HCT116 (cell line): Measurements from ENCODE around the gene CD40. TPM values are rescaled to one million over a fixed set of nuclear protein-coding genes. Genes with fewer than 3 reads are reported as not detected.

Experiments used
- ATAC-seq: fragments of 200-7000 bp; cut with Tn5 transposase; 2 replicates; pipeline ENCODE4 v1.9.1; 2020; ENCODE audit warnings: mild to moderate bottlenecking, moderate library complexity
- BruUV-seq: library from RNA; stranded (reverse); fragments of 400-500 nt; replicated peaks from 2 replicates; lab custom pipeline; 2021; lab: Mats Ljungman, UMichigan
- CTCF ChIA-PET: fragments of 300-600 bp; sonication (Branson Sonifier 250); formaldehyde crosslinking; loops from one replicate; lab custom pipeline; 2021; ENCODE audit warnings: antibody characterized with exemption; lab: Charles Lee
- POLR2A ChIA-PET: fragments of 300-600, 350-600 bp; sonication (Branson Sonifier 250); formaldehyde crosslinking; loops from one replicate; lab custom pipeline; 2021; ENCODE audit warnings: antibody characterized with exemption; lab: Charles Lee
- RAD21 ChIA-PET, 2 experiments: fragments of 300-600 bp; sonication (Branson Sonifier 250); formaldehyde crosslinking; loops; one replicate each; lab custom pipeline; 2023; ENCODE audit warnings: low total read pairs in 2 of 2; ENCODE audit not compliant: uncharacterized antibody in 2 of 2, unreplicated experiment in 2 of 2, low non-redundant PET in 1 of 2; lab: Charles Lee
- DNase-seq: peaks from one replicate; pipeline ENCODE4 v3.0.0-alpha.2; 2010; ENCODE audit warnings: low read depth, low spot score
- H2AFZ ChIP-seq: fragments of 200-600 bp; shearing (Covaris generic), sonication (generic); 2 replicates; pipeline ENCODE4 v1.6.1; 2017; ENCODE audit warnings: low read depth, mixed run types, mixed read lengths, antibody characterized with exemption, low read length; ENCODE audit not compliant: poor library complexity, severe bottlenecking
- H3K27ac ChIP-seq: 2 replicates; pipeline ENCODE4 v1.5.1; 2012; ENCODE audit warnings: low read depth, low read length
- H3K27me3 ChIP-seq: fragments of 200-600 bp; sonication (generic); 2 replicates; pipeline ENCODE4 v1.6.1; 2016; ENCODE audit warnings: mixed run types, low read length, mixed read lengths; ENCODE audit not compliant: insufficient read depth
- H3K36me3 ChIP-seq, 2 experiments: fragments of 200-500 bp in 1 of 2; fragments of 200-600 bp in 1 of 2; sonication (Bioruptor generic) in 1 of 2; sonication (generic) in 1 of 2; 2 replicates each; pipeline versions ENCODE4 v1.5.1 to v1.6.1; 2014 to 2016; ENCODE audit warnings: low read length in 2 of 2, inconsistent platforms in 1 of 2, mixed read lengths in 1 of 2, mixed run types in 1 of 2; ENCODE audit not compliant: insufficient read depth in 2 of 2, control insufficient read depth in 1 of 2
- H3K4me1 ChIP-seq, 2 experiments: fragments of 200-600 bp in 1 of 2; sonication (generic) in 1 of 2; 2 replicates each; pipeline versions ENCODE4 v1.5.1 to v1.6.1; 2012 to 2017; ENCODE audit warnings: low read length in 2 of 2, inconsistent platforms in 1 of 2, mild to moderate bottlenecking in 1 of 2, mixed read lengths in 1 of 2, mixed run types in 1 of 2, moderate library complexity in 1 of 2; ENCODE audit not compliant: insufficient read depth in 2 of 2, control insufficient read depth in 1 of 2
- H3K4me2 ChIP-seq: fragments of 200-600 bp; sonication (generic); 2 replicates; pipeline ENCODE4 v1.6.1; 2017; ENCODE audit warnings: mixed run types, low read length, mixed read lengths
- H3K4me3 ChIP-seq, 2 experiments: fragments of 200-600 bp in 1 of 2; sonication (generic) in 1 of 2; replicated peaks in 1 of 2; 2 replicates each; pipeline ENCODE4 v1.5.1; 2011 to 2016; ENCODE audit warnings: low read length in 2 of 2, control low read depth in 1 of 2, low read depth in 1 of 2, mild to moderate bottlenecking in 1 of 2, mixed read lengths in 1 of 2, mixed run types in 1 of 2
- H3K79me2 ChIP-seq: fragments of 200-600 bp; sonication (generic); 2 replicates; pipeline ENCODE4 v1.6.1; 2017; ENCODE audit warnings: mild to moderate bottlenecking, mixed run types, low read length, moderate library complexity, mixed read lengths; ENCODE audit not compliant: insufficient read depth
- H3K9ac ChIP-seq: fragments of 200-600 bp; sonication (generic); 2 replicates; pipeline ENCODE4 v1.6.1; 2016; ENCODE audit warnings: low read length, mixed read lengths
- H3K9me2 ChIP-seq: fragments of 200-600 bp; sonication (generic), shearing (Covaris generic); 2 replicates; pipeline ENCODE4 v1.6.1; 2017; ENCODE audit warnings: mixed run types, mild to moderate bottlenecking, moderate library complexity; ENCODE audit not compliant: insufficient read depth
- H3K9me3 ChIP-seq, 2 experiments: fragments of 200-500 bp in 1 of 2; fragments of 200-600 bp in 1 of 2; sonication (Bioruptor generic) in 1 of 2; sonication (generic) in 1 of 2; 2 replicates each; pipeline ENCODE4 v1.6.1; 2014 to 2017; ENCODE audit warnings: low read length in 2 of 2, mixed read lengths in 2 of 2, inconsistent platforms in 1 of 2, low read depth in 1 of 2, mild to moderate bottlenecking in 1 of 2, mixed run types in 1 of 2, moderate library complexity in 1 of 2; ENCODE audit not compliant: control insufficient read depth in 1 of 2, insufficient read depth in 1 of 2
- H4K20me1 ChIP-seq: fragments of 200-600 bp; sonication (generic), shearing (Covaris generic); 2 replicates; pipeline ENCODE4 v1.6.1; 2017; ENCODE audit warnings: mixed run types, mild to moderate bottlenecking, moderate library complexity; ENCODE audit not compliant: insufficient read depth
- CBX3 ChIP-seq: IDR thresholded peaks from 2 replicates; pipeline ENCODE4 v1.6.1; 2012; ENCODE audit warnings: low read depth
- CEBPB ChIP-seq: IDR thresholded peaks from 2 replicates; pipeline ENCODE4 v1.6.1; 2012; ENCODE audit warnings: low read depth
- CTCF ChIP-seq, 3 experiments: fragments of 200-600 bp in 1 of 3; sonication (generic) in 1 of 3; IDR thresholded peaks in 2 of 3; conservative IDR thresholded peaks in 1 of 3; 2 replicates each; pipeline ENCODE4 v1.5.1; 2012 to 2017; ENCODE audit warnings: low read depth in 2 of 3, low read length in 2 of 3, antibody characterized with exemption in 1 of 3, borderline replicate concordance in 1 of 3, control low read depth in 1 of 3, mild to moderate bottlenecking in 1 of 3, mixed read lengths in 1 of 3, mixed run types in 1 of 3, moderate library complexity in 1 of 3; ENCODE audit not compliant: insufficient read depth in 1 of 3
- EGR1 ChIP-seq: IDR thresholded peaks from 2 replicates; pipeline ENCODE4 v1.6.1; 2012; ENCODE audit warnings: low read depth
- EZH2 ChIP-seq: fragments of 200-600 bp; sonication (generic); IDR thresholded peaks from 2 replicates; pipeline ENCODE4 v1.6.1; 2017; ENCODE audit warnings: antibody characterized with exemption, mixed run types
- EZH2phosphoT487 ChIP-seq: fragments of 200-600 bp; IDR thresholded peaks from 2 replicates; pipeline ENCODE4 v1.6.1; 2018; ENCODE audit warnings: antibody characterized with exemption, borderline replicate concordance
- FOSL1 ChIP-seq: IDR thresholded peaks from 2 replicates; pipeline ENCODE4 v1.6.1; 2012; ENCODE audit warnings: low read depth
- MAX ChIP-seq: IDR thresholded peaks from 2 replicates; pipeline ENCODE4 v1.6.1; 2012
- POLR2AphosphoS5 ChIP-seq: IDR thresholded peaks from 2 replicates; pipeline ENCODE4 v1.6.1; 2011; ENCODE audit warnings: mild to moderate bottlenecking, low read depth, low read length, moderate library complexity
- RAD21 ChIP-seq: IDR thresholded peaks from 2 replicates; pipeline ENCODE4 v1.6.1; 2012; ENCODE audit warnings: low read depth, mild to moderate bottlenecking
- REST ChIP-seq: IDR thresholded peaks from 2 replicates; pipeline ENCODE4 v1.6.1; 2012; ENCODE audit warnings: low read depth
- SIN3A ChIP-seq: IDR thresholded peaks from 2 replicates; pipeline ENCODE4 v1.6.1; 2012; ENCODE audit warnings: low read depth
- SP1 ChIP-seq: IDR thresholded peaks from 2 replicates; pipeline ENCODE4 v1.6.1; 2012; ENCODE audit warnings: low read depth
- SRF ChIP-seq: IDR thresholded peaks from 2 replicates; pipeline ENCODE4 v1.6.1; 2012; ENCODE audit warnings: low read depth
- ZBTB33 ChIP-seq: IDR thresholded peaks from 2 replicates; pipeline ENCODE4 v1.6.1; 2011; ENCODE audit warnings: mild to moderate bottlenecking, low read length, moderate library complexity; ENCODE audit not compliant: insufficient replicate concordance; ENCODE audit errors: extremely low read depth
- ZFX ChIP-seq: fragments of 450-650 bp; IDR thresholded peaks from 2 replicates; pipeline ENCODE4 v1.6.1; 2017
- intact Hi-C: fragments of 100-400 bp; cut with micrococcal nuclease; formaldehyde crosslinking; loops from 2 replicates; pipeline ENCODE4 v1.10.0; 2022
- total RNA-seq: library from RNA; stranded (reverse); gene quantifications from one replicate; pipeline ENCODE4 v1.2.1, GENCODE V29; 2021; ENCODE audit not compliant: unreplicated experiment

CD40 gene
- total RNA-seq, 1 experiment from 2014 or later = 21.3 TPM

- Histone ChIP-seq H3K4me1 (no peaks in the 10 kb centered on the region), H4K20me1 (peaks cover 11% of the 10 kb centered on the region; the same call in 1 of the 2 replicates), H3K9me2 (no peaks in the 10 kb centered on the region), H3K27me3 (no peaks in the 10 kb centered on the region), H3K9me3 (no peaks in the 10 kb centered on the region), H3K79me2 (peaks cover 58% of the 10 kb centered on the region), H3K4me3 (no peak overlapping the region), H3K27ac (no peak overlapping the region), H3K4me2 (no peak overlapping the region), H2AFZ (no peak overlapping the region), H3K36me3 (peaks cover 15 to 36% of the 10 kb centered on the region in 2 experiments; a peak in 3 of 4 replicates), H3K9ac (no peak overlapping the region)
- CTCF ChIA-PET = no interaction called here
- DNase-seq (no peak), ATAC-seq (no peak)
- BruUV-seq = no TSS peak
- POLR2A ChIA-PET = no interaction called here
- TF ChIP-seq SIN3A (no peak), ZFX (no peak), RAD21 (no peak), CEBPB (no peak), REST (no peak), ZBTB33 (no peak), EZH2 (no peak), SRF (no peak), CBX3 (no peak), EGR1 (no peak), EZH2phosphoT487 (no peak), FOSL1 (no peak), MAX (no peak), POLR2AphosphoS5 (no peak), CTCF (IDR thresholded peaks at IDR 0.05 in 2 of 3, conservative IDR thresholded peaks at IDR 0.05 in 1 of 3; ENCODE audit: borderline replicate concordance in 1 of 3, insufficient read depth in 1 of 3, low read depth in 2 of 3, low read length in 2 of 3) (no peak), SP1 (no peak)
- intact Hi-C loops = no loop called here
- RAD21 ChIA-PET = no interaction called here
Observed at GRCh38 chr20:46077642-46078305, 40.3 kb upstream of the CD40 start.
